ENCODE measurements around the gene COA7. TPM values are rescaled to one million over a fixed set of nuclear protein-coding genes. Genes with fewer than 3 reads are reported as not detected.

Gene COA7
- polyA plus RNA-seq, 1 of the 3 experiments (the other 2 are of a cell fraction) = 9.0 TPM

- CTCF ChIA-PET = interaction anchor here (1.5 kb wide), 1 partner anchor 10 kb away, joined by 4 read pairs; no protein-coding TSS in a partner anchor
- H3K9ac ChIP-seq = no peak overlapping the region
- H4K20me1 ChIP-seq (ENCODE audit: insufficient read depth) = no peaks in the 10 kb centered on the region
- TF ChIP-seq MEF2A (IDR thresholded peaks at IDR 0.05; ENCODE audit: borderline replicate concordance, low read depth) (no peak), TEAD4 (IDR thresholded peaks at IDR 0.05; ENCODE audit: borderline replicate concordance, insufficient read depth) (no peak), RFX5 (IDR thresholded peaks at IDR 0.05; ENCODE audit: low read length) (no peak), RXRA (IDR thresholded peaks at IDR 0.05; ENCODE audit: borderline replicate concordance, low read depth) (no peak), IRF3 (IDR thresholded peaks at IDR 0.05; ENCODE audit: low read depth, low read length) (no peak), USF1 (IDR thresholded peaks at IDR 0.05; ENCODE audit: borderline replicate concordance, low read depth) (no peak), FOXM1 (IDR thresholded peaks at IDR 0.05; ENCODE audit: low read depth) (no peak), EZH2phosphoT487 (IDR thresholded peaks at IDR 0.05; ENCODE audit: borderline replicate concordance, low read depth) (no peak)
- POLR2A ChIA-PET = no interaction called here
- no peak overlapping the region for H3K4me2 ChIP-seq
- DNase-seq = no peak
- no peaks in the 10 kb centered on the region for H3K27me3 ChIP-seq (ENCODE audit: insufficient read depth)
- no peaks in the 10 kb centered on the region for H3K79me2 ChIP-seq (ENCODE audit: insufficient read depth)
- H3K9me3 ChIP-seq = no peaks in the 10 kb centered on the region
- H3K4me1 ChIP-seq (ENCODE audit: control insufficient read depth in 1 of 2, insufficient read depth in 2 of 2, low read depth in 1 of 2, low read length in 1 of 2) = peaks cover 0 to 4% of the 10 kb centered on the region in 2 experiments; a peak in 1 of 4 replicates
- WGBS (ENCODE audit: low lambda C conversion rate) = 88% methylated on average over 1 of the region's 1 CpG
- no peaks in the 10 kb centered on the region for H3F3A ChIP-seq (replicated peaks; ENCODE audit: insufficient read depth)
- H3K9me2 ChIP-seq = no peaks in the 10 kb centered on the region
- no peak overlapping the region for H2AFZ ChIP-seq (ENCODE audit: low read depth)
- no peak overlapping the region for H3K4me3 ChIP-seq (ENCODE audit: low read depth in 2 of 2, low read length in 1 of 2)
- H3K36me3 ChIP-seq (replicated peaks in 1 of 2; ENCODE audit: control insufficient read depth in 1 of 2, insufficient read depth in 2 of 2, low read length in 1 of 2) = no peaks in the 10 kb centered on the region
- H3K27ac ChIP-seq (ENCODE audit: low read depth in 2 of 2, low read length in 1 of 2) = no peak overlapping the region
Measured at GRCh38 chr1:52658795-52659194, 39.4 kb downstream of the COA7 start.

GRCh38 chr1:52657702-52658101, 40.4 kb downstream of the COA7 start:
- ChIA-PET CTCF (no interaction called here), POLR2A (no interaction called here)
- no peaks in the 10 kb centered on the region for H3F3A ChIP-seq (replicated peaks; ENCODE audit: insufficient read depth)
- no peak overlapping the region for H3K27ac ChIP-seq (ENCODE audit: low read depth in 2 of 2, low read length in 1 of 2)
- DNase-seq = no peak
- no peak overlapping the region for H3K4me2 ChIP-seq
- H3K4me1 ChIP-seq (ENCODE audit: control insufficient read depth in 1 of 2, insufficient read depth in 2 of 2, low read depth in 1 of 2, low read length in 1 of 2) = peaks cover 0 to 2% of the 10 kb centered on the region in 2 experiments; a peak in 1 of 4 replicates
- H3K9me2 ChIP-seq = no peaks in the 10 kb centered on the region
- no peaks in the 10 kb centered on the region for H3K79me2 ChIP-seq (ENCODE audit: insufficient read depth)
- no peak overlapping the region for H3K4me3 ChIP-seq (ENCODE audit: low read depth in 2 of 2, low read length in 1 of 2)
- no peaks in the 10 kb centered on the region for H3K9me3 ChIP-seq
- no peaks in the 10 kb centered on the region for H3K27me3 ChIP-seq (ENCODE audit: insufficient read depth)
- no peak for TF ChIP-seq IRF3 (IDR thresholded peaks at IDR 0.05; ENCODE audit: low read depth, low read length)
- TF ChIP-seq GATA2 (CRISPR knock-in tag; IDR thresholded peaks at IDR 0.05) = no peak
- TF ChIP-seq RAD21 (IDR thresholded peaks at IDR 0.05; ENCODE audit: low read length) = no peak
- TF ChIP-seq GABPA (IDR thresholded peaks at IDR 0.05; ENCODE audit: low read depth) = no peak
- no peak for TF ChIP-seq TAF1 (IDR thresholded peaks at IDR 0.05; ENCODE audit: borderline replicate concordance, low read depth, low read length)
- no peak for TF ChIP-seq RFX5 (IDR thresholded peaks at IDR 0.05; ENCODE audit: low read length)
- no peak for TF ChIP-seq MAX (IDR thresholded peaks at IDR 0.05; ENCODE audit: low read depth)
- no peak for TF ChIP-seq JUND (IDR thresholded peaks at IDR 0.05)
- TF ChIP-seq ELF1 (IDR thresholded peaks at IDR 0.05) = no peak
- no peak for TF ChIP-seq PBX3 (IDR thresholded peaks at IDR 0.05)
- no peak for TF ChIP-seq FOXM1 (IDR thresholded peaks at IDR 0.05; ENCODE audit: low read depth)
- no peak for TF ChIP-seq SMC3 (IDR thresholded peaks at IDR 0.05; ENCODE audit: low read depth, low read length)
- no peak for TF ChIP-seq REST (IDR thresholded peaks at IDR 0.05; ENCODE audit: low read depth, low read length)
- no peak for TF ChIP-seq MXI1 (IDR thresholded peaks at IDR 0.05; ENCODE audit: low read depth, low read length)
- TF ChIP-seq EP300 (IDR thresholded peaks at IDR 0.05; ENCODE audit: borderline replicate concordance in 1 of 2, low read depth in 1 of 2, low read length in 1 of 2) = no peak
- no peak for TF ChIP-seq FOSL2 (IDR thresholded peaks at IDR 0.05; ENCODE audit: borderline replicate concordance, low read depth)
- H3K9ac ChIP-seq = no peak overlapping the region
- H4K20me1 ChIP-seq (ENCODE audit: insufficient read depth) = no peaks in the 10 kb centered on the region
- H2AFZ ChIP-seq (ENCODE audit: low read depth) = no peak overlapping the region
- H3K36me3 ChIP-seq (replicated peaks in 1 of 2; ENCODE audit: control insufficient read depth in 1 of 2, insufficient read depth in 2 of 2, low read length in 1 of 2) = no peaks in the 10 kb centered on the region
- WGBS (ENCODE audit: low lambda C conversion rate) = 79% methylated on average over 3 of the region's 3 CpGs
